Fibroblast of lung (primary cell): ENCODE measurements around the gene CAMK2B.
"Not testable (repeated sequence)": the region's sequence is repeated elsewhere in the genome, so short reads cannot be mapped to it uniquely, and the experiment has no call there.

ENCODE experiments used
- EZH2 ChIP-seq: IDR thresholded peaks from 2 replicates; pipeline ENCODE4 v1.5.1; 2012; ENCODE audit warnings: low read length, control low read depth, mild to moderate bottlenecking; ENCODE audit errors: missing control alignments
- TF ChIP-seq, protein P1 (sequence below), 2 donors: IDR thresholded peaks in 1 of 2; conservative IDR thresholded peaks in 1 of 2; 1 replicate in 1 of 2; 2 replicates in 1 of 2; pipeline ENCODE4 v1.5.1; 2011 to 2012; ENCODE audit warnings: low read length in 2 of 2, control low read depth in 1 of 2, inconsistent platforms in 1 of 2, low read depth in 1 of 2, mild to moderate bottlenecking in 1 of 2

- TF ChIP-seq, protein P1, sequence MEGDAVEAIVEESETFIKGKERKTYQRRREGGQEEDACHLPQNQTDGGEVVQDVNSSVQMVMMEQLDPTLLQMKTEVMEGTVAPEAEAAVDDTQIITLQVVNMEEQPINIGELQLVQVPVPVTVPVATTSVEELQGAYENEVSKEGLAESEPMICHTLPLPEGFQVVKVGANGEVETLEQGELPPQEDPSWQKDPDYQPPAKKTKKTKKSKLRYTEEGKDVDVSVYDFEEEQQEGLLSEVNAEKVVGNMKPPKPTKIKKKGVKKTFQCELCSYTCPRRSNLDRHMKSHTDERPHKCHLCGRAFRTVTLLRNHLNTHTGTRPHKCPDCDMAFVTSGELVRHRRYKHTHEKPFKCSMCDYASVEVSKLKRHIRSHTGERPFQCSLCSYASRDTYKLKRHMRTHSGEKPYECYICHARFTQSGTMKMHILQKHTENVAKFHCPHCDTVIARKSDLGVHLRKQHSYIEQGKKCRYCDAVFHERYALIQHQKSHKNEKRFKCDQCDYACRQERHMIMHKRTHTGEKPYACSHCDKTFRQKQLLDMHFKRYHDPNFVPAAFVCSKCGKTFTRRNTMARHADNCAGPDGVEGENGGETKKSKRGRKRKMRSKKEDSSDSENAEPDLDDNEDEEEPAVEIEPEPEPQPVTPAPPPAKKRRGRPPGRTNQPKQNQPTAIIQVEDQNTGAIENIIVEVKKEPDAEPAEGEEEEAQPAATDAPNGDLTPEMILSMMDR (conservative IDR thresholded peaks at IDR 0.05 in 1 of 2, IDR thresholded peaks at IDR 0.05 in 1 of 2; ENCODE audit: low read depth in 1 of 2, low read length in 2 of 2) = not testable (repeated sequence)
- not testable (repeated sequence) for TF ChIP-seq EZH2
Observed at GRCh38 chr7:44171901-44172300, 153.5 kb downstream of the CAMK2B start.
